ENCODE data around the gene CD74.

- TF ChIP-seq CTCF (IDR thresholded peaks at IDR 0.05) (no peak), POLR2A (IDR thresholded peaks at IDR 0.05) (no peak)
These were observed 23.0 kb downstream of the CD74 start for GRCh38 chr5:150389531-150390266.

Data from thyroid gland (tissue), 4 donors.